Chondrocyte (in vitro differentiated cells): ENCODE measurements around the gene PEPD. TPM values are rescaled to one million over a fixed set of nuclear protein-coding genes. Genes with fewer than 3 reads are reported as not detected.

ENCODE experiments used
- DNase-seq: peaks from one replicate; pipeline ENCODE4 v3.0.0; 2021; ENCODE audit warnings: mixed read lengths, low spot score
- H3K27ac Mint-ChIP-seq: one replicate; pipeline ENCODE4 v1.8.0; 2021; ENCODE audit warnings: mild to moderate bottlenecking, moderate library complexity, mixed read lengths; ENCODE audit not compliant: unreplicated experiment
- H3K27me3 Mint-ChIP-seq: 2 replicates; pipeline ENCODE4 v1.8.0; 2021; ENCODE audit warnings: low read depth, mixed read lengths
- H3K36me3 Mint-ChIP-seq: 2 replicates; pipeline ENCODE4 v1.8.0; 2021; ENCODE audit warnings: low read depth, mixed read lengths
- H3K4me1 Mint-ChIP-seq: 2 replicates; pipeline ENCODE4 v1.8.0; 2021; ENCODE audit warnings: low read depth, mild to moderate bottlenecking, mixed read lengths
- H3K4me3 Mint-ChIP-seq: one replicate; pipeline ENCODE4 v1.8.0; 2021; ENCODE audit warnings: mild to moderate bottlenecking, moderate library complexity, mixed read lengths; ENCODE audit not compliant: unreplicated experiment
- H3K9me3 Mint-ChIP-seq: 2 replicates; pipeline ENCODE4 v1.8.0; 2021; ENCODE audit warnings: low read depth, mixed read lengths
- total RNA-seq: library from RNA; stranded (reverse); gene quantifications from 3 replicates; pipeline ENCODE4 v1.2.1, GENCODE V29; 2021
- TF ChIP-seq, protein P1 (sequence below): fragments of 200-600 bp; sonication (generic); IDR thresholded peaks from 2 replicates; pipeline ENCODE4 v1.5.0; 2021; ENCODE audit warnings: antibody characterized with exemption, mild to moderate bottlenecking, moderate library complexity

PEPD gene
- total RNA-seq, 1 donor from 2014 or later = 55.6 TPM

DNA sequence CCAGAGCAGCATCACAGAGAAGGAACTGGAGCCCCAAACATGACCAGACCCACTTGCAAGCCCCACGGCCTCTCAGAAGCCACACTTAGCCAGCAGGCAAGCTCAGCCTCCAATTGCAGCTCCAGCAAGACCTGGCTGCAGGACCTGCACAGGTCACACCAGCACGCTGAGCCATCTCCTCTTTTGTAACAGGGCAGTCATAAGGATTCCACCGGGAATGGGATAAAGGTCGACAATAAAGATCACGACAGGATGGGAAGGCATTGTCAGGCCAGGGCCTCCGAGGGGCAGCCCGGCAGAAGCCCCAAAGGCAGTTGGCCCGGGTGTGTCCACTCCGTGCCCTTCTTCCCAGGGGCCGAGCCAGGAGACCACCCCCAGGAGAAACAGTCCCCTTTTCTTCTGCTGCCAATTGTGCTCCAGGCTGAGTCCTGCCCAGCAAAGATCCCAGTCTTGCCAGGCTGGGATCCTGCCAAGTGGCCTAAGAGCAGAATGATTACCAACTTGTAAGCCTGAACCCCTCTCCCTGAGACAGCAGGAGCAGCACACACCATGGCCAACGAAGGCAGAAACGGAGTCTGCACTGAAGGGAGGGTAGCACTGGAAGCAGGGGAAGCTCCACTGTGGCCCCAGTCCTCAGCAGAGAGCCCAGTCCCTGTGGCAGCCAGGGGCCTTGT, 12.5 kb downstream of the PEPD start:
- H3K4me3 Mint-ChIP-seq = no peak overlapping the region
- TF ChIP-seq, protein P1, sequence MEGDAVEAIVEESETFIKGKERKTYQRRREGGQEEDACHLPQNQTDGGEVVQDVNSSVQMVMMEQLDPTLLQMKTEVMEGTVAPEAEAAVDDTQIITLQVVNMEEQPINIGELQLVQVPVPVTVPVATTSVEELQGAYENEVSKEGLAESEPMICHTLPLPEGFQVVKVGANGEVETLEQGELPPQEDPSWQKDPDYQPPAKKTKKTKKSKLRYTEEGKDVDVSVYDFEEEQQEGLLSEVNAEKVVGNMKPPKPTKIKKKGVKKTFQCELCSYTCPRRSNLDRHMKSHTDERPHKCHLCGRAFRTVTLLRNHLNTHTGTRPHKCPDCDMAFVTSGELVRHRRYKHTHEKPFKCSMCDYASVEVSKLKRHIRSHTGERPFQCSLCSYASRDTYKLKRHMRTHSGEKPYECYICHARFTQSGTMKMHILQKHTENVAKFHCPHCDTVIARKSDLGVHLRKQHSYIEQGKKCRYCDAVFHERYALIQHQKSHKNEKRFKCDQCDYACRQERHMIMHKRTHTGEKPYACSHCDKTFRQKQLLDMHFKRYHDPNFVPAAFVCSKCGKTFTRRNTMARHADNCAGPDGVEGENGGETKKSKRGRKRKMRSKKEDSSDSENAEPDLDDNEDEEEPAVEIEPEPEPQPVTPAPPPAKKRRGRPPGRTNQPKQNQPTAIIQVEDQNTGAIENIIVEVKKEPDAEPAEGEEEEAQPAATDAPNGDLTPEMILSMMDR = no peak
- peaks cover 4% of the 10 kb centered on the region for H3K36me3 Mint-ChIP-seq
- H3K9me3 Mint-ChIP-seq = no peaks in the 10 kb centered on the region
- H3K27ac Mint-ChIP-seq = no peak overlapping the region
- no peak for DNase-seq
- H3K4me1 Mint-ChIP-seq = no peaks in the 10 kb centered on the region
- no peaks in the 10 kb centered on the region for H3K27me3 Mint-ChIP-seq

DNA sequence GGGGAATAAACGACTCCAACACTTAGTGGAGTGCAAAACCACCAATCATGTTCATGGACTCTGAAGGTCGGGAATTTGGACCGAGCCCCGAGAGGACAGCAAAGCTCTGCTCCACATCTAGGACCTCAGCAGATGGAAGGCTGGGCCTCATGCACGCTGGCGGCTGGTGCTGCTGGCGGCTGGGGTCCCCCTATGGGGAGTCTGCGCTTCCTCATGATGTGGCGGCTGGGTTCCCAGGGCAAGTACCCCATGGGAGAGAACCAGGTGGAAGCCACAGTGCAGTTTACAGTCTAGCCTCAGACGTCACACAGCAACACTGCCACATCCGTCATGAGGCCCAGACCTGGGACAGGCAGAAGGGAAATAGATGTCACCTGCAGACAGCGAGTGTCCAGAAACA, 13.2 kb downstream of the PEPD start:
- Mint-ChIP-seq H3K9me3 (no peaks in the 10 kb centered on the region), H3K27ac (no peak overlapping the region), H3K4me3 (no peak overlapping the region), H3K4me1 (no peaks in the 10 kb centered on the region), H3K27me3 (no peaks in the 10 kb centered on the region), H3K36me3 (peaks cover 4% of the 10 kb centered on the region)
- TF ChIP-seq, protein P1 = no peak
- DNase-seq = no peak

DNA sequence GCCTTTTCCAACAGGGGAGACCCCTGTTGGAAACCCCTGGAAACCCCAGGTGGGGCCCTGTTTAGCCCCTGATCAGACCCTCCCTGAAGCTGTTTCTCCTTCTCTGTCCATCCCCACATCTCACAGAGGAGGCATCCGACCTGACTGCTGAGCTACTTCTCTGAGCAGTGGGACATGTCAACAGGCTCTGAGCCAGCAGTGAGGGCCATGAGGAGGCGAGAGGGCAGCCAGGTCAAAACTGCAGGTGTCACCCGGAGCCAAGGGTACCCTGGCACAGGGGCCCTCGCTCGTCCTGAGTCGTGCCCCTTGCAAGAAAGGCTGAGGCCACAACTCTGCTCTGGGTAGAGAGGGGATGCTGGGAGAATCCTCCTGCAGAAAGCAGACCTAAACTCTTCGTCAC, 13.6 kb downstream of the PEPD start:
- Mint-ChIP-seq H3K9me3 (no peaks in the 10 kb centered on the region), H3K4me3 (no peak overlapping the region), H3K27me3 (no peaks in the 10 kb centered on the region), H3K36me3 (peaks cover 4% of the 10 kb centered on the region), H3K27ac (no peak overlapping the region), H3K4me1 (no peaks in the 10 kb centered on the region)
- TF ChIP-seq, protein P1 = no peak
- DNase-seq = no peak

DNA sequence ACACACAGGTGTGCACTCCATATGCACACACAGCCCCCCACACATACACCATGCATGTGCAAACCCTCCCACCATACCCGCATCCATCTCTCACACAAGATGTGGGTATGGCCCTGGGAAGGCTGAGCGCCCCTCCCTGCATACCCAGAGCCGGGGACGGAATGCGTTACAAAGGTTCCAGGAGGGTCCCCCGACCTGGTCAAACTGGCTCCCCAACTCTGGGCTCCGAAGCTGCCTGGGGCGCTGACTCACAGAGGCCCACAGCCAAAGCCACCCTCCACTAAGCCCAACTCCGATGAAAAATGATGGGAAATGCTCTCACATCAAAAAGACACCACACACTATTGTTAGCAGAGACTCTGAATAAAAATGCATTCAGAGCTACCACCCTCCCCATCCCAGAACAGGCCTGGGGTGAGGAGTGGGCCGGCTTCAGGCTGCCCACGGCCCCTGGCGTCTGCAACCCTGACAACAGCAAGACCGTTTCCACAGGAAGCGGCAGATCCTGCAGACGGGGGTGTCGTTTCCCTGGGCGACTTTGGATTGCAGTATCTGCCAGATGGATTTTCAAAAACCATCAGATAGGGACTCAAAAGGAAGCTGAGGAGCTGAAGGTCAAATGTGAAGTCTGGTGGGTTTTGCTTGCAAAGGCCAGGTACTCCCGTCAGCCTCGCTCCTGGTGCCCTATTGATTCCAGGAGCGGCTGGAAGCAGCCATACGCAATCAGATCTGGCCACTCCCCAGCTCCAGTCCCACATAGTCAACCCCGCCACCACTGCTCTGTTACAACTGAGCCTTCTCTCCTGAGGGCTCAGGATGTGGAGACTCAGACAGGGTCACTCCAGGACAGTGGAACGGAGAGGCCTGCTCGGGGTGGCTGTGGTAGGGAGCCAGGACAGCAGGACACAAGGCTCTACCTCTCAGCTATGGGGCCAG, 14.3 kb downstream of the PEPD start:
- Mint-ChIP-seq H3K27me3 (no peaks in the 10 kb centered on the region), H3K9me3 (no peaks in the 10 kb centered on the region), H3K27ac (no peak overlapping the region), H3K4me3 (no peak overlapping the region), H3K36me3 (peaks cover 4% of the 10 kb centered on the region), H3K4me1 (no peaks in the 10 kb centered on the region)
- TF ChIP-seq, protein P1 = no peak
- DNase-seq = no peak

DNA sequence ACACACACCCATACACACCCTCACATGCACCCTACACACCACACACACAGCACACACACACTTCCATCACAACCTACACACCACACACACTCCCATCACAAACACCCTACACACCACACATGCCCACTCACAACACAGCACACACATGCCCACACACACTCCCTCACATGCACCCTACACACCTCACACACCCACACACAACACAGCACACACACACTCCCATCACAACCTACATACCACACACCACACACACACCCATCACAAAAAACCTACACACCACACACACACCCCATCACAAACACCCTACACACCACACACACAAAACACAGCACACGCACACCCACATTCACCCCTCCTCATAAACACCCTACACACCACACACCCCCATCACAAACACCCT, 15.1 kb downstream of the PEPD start:
- Mint-ChIP-seq H3K9me3 (no peaks in the 10 kb centered on the region), H3K36me3 (peaks cover 4% of the 10 kb centered on the region), H3K4me1 (no peaks in the 10 kb centered on the region), H3K27ac (no peak overlapping the region), H3K4me3 (no peak overlapping the region), H3K27me3 (no peaks in the 10 kb centered on the region)
- DNase-seq = no peak
- TF ChIP-seq, protein P1 = no peak
